Liver (tissue), 9 donors: ENCODE data around the gene ELOA. TPM values are rescaled to one million over a fixed set of nuclear protein-coding genes. Genes with fewer than 3 reads are reported as not detected.

ENCODE experiments used
- DNase-seq: peaks from one replicate; pipeline ENCODE4 v3.0.0-alpha.2; 2017; ENCODE audit warnings: low spot score
- H3K27ac ChIP-seq, 2 donors: one replicate each; pipeline ENCODE4 v1.7.0; 2013; ENCODE audit warnings: inconsistent platforms in 2 of 2, low read length in 2 of 2, control low read depth in 1 of 2, low read depth in 1 of 2, mild to moderate bottlenecking in 1 of 2
- H3K27me3 ChIP-seq, 4 donors: one replicate each; pipeline versions ENCODE4 v1.6.1 to v1.7.0; 2013; ENCODE audit warnings: low read length in 3 of 4, inconsistent platforms in 1 of 4, mild to moderate bottlenecking in 1 of 4, moderate library complexity in 1 of 4; ENCODE audit not compliant: control insufficient read depth in 4 of 4, insufficient read depth in 4 of 4
- H3K36me3 ChIP-seq, 4 donors: one replicate each; pipeline versions ENCODE4 v1.6.1 to v1.7.0; 2013; ENCODE audit warnings: low read length in 3 of 4, mild to moderate bottlenecking in 3 of 4, low read depth in 1 of 4, moderate library complexity in 1 of 4; ENCODE audit not compliant: control insufficient read depth in 4 of 4, insufficient read depth in 3 of 4
- H3K4me1 ChIP-seq, 4 donors: one replicate each; pipeline versions ENCODE4 v1.6.1 to v1.7.0; 2013; ENCODE audit warnings: low read length in 3 of 4, mild to moderate bottlenecking in 3 of 4, moderate library complexity in 1 of 4; ENCODE audit not compliant: control insufficient read depth in 4 of 4, insufficient read depth in 4 of 4
- H3K4me3 ChIP-seq, 3 donors: one replicate each; pipeline versions ENCODE4 v1.6.1 to v1.7.0; 2013; ENCODE audit warnings: low read length in 3 of 3, control low read depth in 1 of 3, low read depth in 1 of 3, mild to moderate bottlenecking in 1 of 3
- H3K9ac ChIP-seq, 2 donors: one replicate each; pipeline ENCODE4 v1.7.0; 2013; ENCODE audit warnings: low read length in 2 of 2, mild to moderate bottlenecking in 2 of 2, moderate library complexity in 2 of 2, control low read depth in 1 of 2, low read depth in 1 of 2
- H3K9me3 ChIP-seq, 4 donors: one replicate each; pipeline versions ENCODE4 v1.6.1 to v1.7.0; 2013; ENCODE audit warnings: low read length in 3 of 4; ENCODE audit not compliant: control insufficient read depth in 4 of 4
- EGR1 ChIP-seq, 2 donors: IDR thresholded peaks; 2 replicates each; pipeline ENCODE4 v1.6.1; 2016 to 2018; ENCODE audit warnings: antibody characterized with exemption in 2 of 2, low read depth in 2 of 2
- FOXA1 ChIP-seq: IDR thresholded peaks from 2 replicates; pipeline ENCODE4 v1.6.1; 2016; ENCODE audit warnings: antibody characterized with exemption
- FOXA2 ChIP-seq: IDR thresholded peaks from 2 replicates; pipeline ENCODE4 v1.6.1; 2016; ENCODE audit warnings: antibody characterized with exemption
- GABPA ChIP-seq, 2 donors: IDR thresholded peaks in 1 of 2; conservative IDR thresholded peaks in 1 of 2; 2 replicates each; pipeline ENCODE4 v1.6.1; 2016; ENCODE audit warnings: antibody characterized with exemption in 2 of 2, mild to moderate bottlenecking in 1 of 2, moderate library complexity in 1 of 2
- HNF4A ChIP-seq, 2 donors: conservative IDR thresholded peaks; 2 replicates each; pipeline ENCODE4 v1.6.1; 2016; ENCODE audit warnings: antibody characterized with exemption in 2 of 2, mild to moderate bottlenecking in 2 of 2
- HNF4G ChIP-seq: IDR thresholded peaks from 2 replicates; pipeline ENCODE4 v1.6.1; 2016; ENCODE audit warnings: antibody characterized with exemption
- JUND ChIP-seq, 2 donors: IDR thresholded peaks; 2 replicates each; pipeline ENCODE4 v1.6.1; 2016; ENCODE audit warnings: antibody characterized with exemption in 2 of 2
- NR2F2 ChIP-seq: IDR thresholded peaks from 2 replicates; pipeline ENCODE4 v1.6.1; 2016; ENCODE audit warnings: antibody characterized with exemption
- RAD21 ChIP-seq, 2 donors: IDR thresholded peaks; 2 replicates each; pipeline ENCODE4 v1.6.1; 2016; ENCODE audit warnings: antibody characterized with exemption in 2 of 2, mild to moderate bottlenecking in 2 of 2
- RXRA ChIP-seq, 2 donors: IDR thresholded peaks; 2 replicates each; pipeline ENCODE4 v1.6.1; 2017 to 2018; ENCODE audit warnings: antibody characterized with exemption in 2 of 2, mild to moderate bottlenecking in 1 of 2
- TAF1 ChIP-seq: conservative IDR thresholded peaks from 2 replicates; pipeline ENCODE4 v1.6.1; 2016; ENCODE audit warnings: antibody characterized with exemption, mild to moderate bottlenecking
- YY1 ChIP-seq: IDR thresholded peaks from 2 replicates; pipeline ENCODE4 v1.6.1; 2016; ENCODE audit warnings: antibody characterized with exemption, mild to moderate bottlenecking
- WGBS: extraction: QIAGEN DNeasy Blood & Tissue Kit; methylation state at CpG from one replicate; pipeline ENCODE4 v1.1.7; 2013; 5-methylcytosine and 5-hydroxymethylcytosine counted together
- polyA plus RNA-seq, 2 donors: library from polyadenylated mRNA; stranded (reverse) in 1 of 2; unstranded in 1 of 2; fragments of 200-250 nt in 1 of 2; fragments of >200 nt in 1 of 2; fragmentation: Nextera tagmentation in 1 of 2; extraction: Ambion mirVana in 1 of 2; gene quantifications; one replicate each; pipeline versions ENCODE4 v1.2.1 to v1.2.3, GENCODE V29; 2013 to 2015
- total RNA-seq, 2 donors: library from RNA; depleted of rRNA; stranded (reverse); fragments of >200 nt; gene quantifications; one replicate each; pipeline ENCODE4 v1.2.3, GENCODE V29; 2014
- TF ChIP-seq, protein P1 (sequence below): IDR thresholded peaks from 2 replicates; pipeline ENCODE4 v1.6.1; 2016; ENCODE audit warnings: antibody characterized with exemption, mild to moderate bottlenecking
- TF ChIP-seq, protein P2 (sequence below): IDR thresholded peaks from 2 replicates; pipeline ENCODE4 v1.6.1; 2016; ENCODE audit warnings: antibody characterized with exemption
- TF ChIP-seq, protein P3 (sequence below): IDR thresholded peaks from 2 replicates; pipeline ENCODE4 v1.6.1; 2016; ENCODE audit warnings: antibody characterized with exemption
- TF ChIP-seq, protein P4 (sequence below): fragments of 150-350 bp; IDR thresholded peaks from 2 replicates; pipeline ENCODE4 v1.5.1; 2017; ENCODE audit warnings: improper control_type of control experiment, low read depth, low read length; ENCODE audit not compliant: missing input control
- donor health status: healthy.
- donor health status: healthy.
- donor health status: healthy.
- donor health status: healthy.
- donor health status: healthy.

Gene ELOA
- total and polyA plus RNA-seq, 4 donors, result 11.1 to 34.9 (median 24.3) TPM

DNA sequence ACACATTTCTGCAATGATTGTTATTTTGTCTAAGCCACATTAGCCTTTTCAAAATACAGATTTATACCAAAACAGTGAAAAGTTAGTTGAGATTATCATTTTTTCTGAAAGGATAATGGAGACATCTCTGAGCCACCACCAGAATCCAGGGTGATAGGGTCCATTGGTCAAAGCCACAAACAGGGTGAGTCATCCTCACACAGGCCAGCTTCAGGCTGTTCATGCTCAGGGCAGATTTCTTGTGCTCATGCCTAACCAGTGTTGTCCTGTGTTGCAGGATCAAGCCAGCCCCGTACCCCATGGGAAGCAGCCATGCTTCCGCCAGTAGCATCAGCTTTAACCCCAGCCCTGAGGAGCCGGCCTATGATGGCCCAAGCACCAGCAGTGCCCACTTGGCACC, 13.4 kb downstream of the ELOA start:
- Histone ChIP-seq H3K36me3 (peaks cover 37 to 87% (median 83%) of the 10 kb centered on the region in 4 donors), H3K4me1 (peaks cover 0 to 3% (median 0%) of the 10 kb centered on the region in 4 donors), H3K27me3 (no peaks in the 10 kb centered on the region), H3K4me3 (no peak overlapping the region), H3K9ac (no peak overlapping the region), H3K9me3 (no peaks in the 10 kb centered on the region), H3K27ac (no peak overlapping the region)
- TF ChIP-seq GABPA (IDR thresholded peaks at IDR 0.05 in 1 of 2, conservative IDR thresholded peaks at IDR 0.05 in 1 of 2) (no peak), HNF4G (no peak), HNF4A (conservative IDR thresholded peaks at IDR 0.05) (no peak), FOXA2 (no peak), JUND (IDR thresholded peaks at IDR 0.05) (no peak), RAD21 (IDR thresholded peaks at IDR 0.05) (no peak), FOXA1 (no peak), EGR1 (IDR thresholded peaks at IDR 0.05; ENCODE audit: low read depth in 2 of 2) (no peak), RXRA (IDR thresholded peaks at IDR 0.05) (no peak), TAF1 (no peak), YY1 (no peak)
- TF ChIP-seq, protein P1, sequence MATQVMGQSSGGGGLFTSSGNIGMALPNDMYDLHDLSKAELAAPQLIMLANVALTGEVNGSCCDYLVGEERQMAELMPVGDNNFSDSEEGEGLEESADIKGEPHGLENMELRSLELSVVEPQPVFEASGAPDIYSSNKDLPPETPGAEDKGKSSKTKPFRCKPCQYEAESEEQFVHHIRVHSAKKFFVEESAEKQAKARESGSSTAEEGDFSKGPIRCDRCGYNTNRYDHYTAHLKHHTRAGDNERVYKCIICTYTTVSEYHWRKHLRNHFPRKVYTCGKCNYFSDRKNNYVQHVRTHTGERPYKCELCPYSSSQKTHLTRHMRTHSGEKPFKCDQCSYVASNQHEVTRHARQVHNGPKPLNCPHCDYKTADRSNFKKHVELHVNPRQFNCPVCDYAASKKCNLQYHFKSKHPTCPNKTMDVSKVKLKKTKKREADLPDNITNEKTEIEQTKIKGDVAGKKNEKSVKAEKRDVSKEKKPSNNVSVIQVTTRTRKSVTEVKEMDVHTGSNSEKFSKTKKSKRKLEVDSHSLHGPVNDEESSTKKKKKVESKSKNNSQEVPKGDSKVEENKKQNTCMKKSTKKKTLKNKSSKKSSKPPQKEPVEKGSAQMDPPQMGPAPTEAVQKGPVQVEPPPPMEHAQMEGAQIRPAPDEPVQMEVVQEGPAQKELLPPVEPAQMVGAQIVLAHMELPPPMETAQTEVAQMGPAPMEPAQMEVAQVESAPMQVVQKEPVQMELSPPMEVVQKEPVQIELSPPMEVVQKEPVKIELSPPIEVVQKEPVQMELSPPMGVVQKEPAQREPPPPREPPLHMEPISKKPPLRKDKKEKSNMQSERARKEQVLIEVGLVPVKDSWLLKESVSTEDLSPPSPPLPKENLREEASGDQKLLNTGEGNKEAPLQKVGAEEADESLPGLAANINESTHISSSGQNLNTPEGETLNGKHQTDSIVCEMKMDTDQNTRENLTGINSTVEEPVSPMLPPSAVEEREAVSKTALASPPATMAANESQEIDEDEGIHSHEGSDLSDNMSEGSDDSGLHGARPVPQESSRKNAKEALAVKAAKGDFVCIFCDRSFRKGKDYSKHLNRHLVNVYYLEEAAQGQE, result no peak
- TF ChIP-seq, protein P2, sequence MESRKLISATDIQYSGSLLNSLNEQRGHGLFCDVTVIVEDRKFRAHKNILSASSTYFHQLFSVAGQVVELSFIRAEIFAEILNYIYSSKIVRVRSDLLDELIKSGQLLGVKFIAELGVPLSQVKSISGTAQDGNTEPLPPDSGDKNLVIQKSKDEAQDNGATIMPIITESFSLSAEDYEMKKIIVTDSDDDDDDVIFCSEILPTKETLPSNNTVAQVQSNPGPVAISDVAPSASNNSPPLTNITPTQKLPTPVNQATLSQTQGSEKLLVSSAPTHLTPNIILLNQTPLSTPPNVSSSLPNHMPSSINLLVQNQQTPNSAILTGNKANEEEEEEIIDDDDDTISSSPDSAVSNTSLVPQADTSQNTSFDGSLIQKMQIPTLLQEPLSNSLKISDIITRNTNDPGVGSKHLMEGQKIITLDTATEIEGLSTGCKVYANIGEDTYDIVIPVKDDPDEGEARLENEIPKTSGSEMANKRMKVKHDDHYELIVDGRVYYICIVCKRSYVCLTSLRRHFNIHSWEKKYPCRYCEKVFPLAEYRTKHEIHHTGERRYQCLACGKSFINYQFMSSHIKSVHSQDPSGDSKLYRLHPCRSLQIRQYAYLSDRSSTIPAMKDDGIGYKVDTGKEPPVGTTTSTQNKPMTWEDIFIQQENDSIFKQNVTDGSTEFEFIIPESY, result no peak
- TF ChIP-seq, protein P3, sequence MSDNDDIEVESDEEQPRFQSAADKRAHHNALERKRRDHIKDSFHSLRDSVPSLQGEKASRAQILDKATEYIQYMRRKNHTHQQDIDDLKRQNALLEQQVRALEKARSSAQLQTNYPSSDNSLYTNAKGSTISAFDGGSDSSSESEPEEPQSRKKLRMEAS, result no peak
- TF ChIP-seq, protein P4, sequence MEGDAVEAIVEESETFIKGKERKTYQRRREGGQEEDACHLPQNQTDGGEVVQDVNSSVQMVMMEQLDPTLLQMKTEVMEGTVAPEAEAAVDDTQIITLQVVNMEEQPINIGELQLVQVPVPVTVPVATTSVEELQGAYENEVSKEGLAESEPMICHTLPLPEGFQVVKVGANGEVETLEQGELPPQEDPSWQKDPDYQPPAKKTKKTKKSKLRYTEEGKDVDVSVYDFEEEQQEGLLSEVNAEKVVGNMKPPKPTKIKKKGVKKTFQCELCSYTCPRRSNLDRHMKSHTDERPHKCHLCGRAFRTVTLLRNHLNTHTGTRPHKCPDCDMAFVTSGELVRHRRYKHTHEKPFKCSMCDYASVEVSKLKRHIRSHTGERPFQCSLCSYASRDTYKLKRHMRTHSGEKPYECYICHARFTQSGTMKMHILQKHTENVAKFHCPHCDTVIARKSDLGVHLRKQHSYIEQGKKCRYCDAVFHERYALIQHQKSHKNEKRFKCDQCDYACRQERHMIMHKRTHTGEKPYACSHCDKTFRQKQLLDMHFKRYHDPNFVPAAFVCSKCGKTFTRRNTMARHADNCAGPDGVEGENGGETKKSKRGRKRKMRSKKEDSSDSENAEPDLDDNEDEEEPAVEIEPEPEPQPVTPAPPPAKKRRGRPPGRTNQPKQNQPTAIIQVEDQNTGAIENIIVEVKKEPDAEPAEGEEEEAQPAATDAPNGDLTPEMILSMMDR, result no peak
- WGBS, result 93% methylated on average over 3 of the region's 3 CpGs
- DNase-seq, result no peak

DNA sequence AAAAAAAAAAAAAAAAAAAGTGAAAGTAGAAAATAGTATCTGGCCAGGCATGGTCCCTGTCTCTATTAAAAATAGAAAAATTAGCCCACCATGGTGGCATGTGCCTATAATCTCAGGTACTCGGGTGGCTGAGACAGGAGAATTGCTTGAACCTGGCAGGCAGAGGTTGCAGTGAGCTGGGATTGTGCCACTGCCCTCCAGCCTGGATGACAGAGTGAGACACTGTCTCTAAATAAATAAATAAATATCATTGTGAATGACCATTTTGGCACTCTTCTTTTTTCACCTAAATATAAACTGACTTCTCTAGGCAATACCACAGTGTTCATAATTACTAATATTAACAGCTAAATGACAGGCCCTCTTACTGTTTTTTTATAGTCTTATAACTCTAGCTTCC, 14.5 kb downstream of the ELOA start:
- no peak for DNase-seq
- TF ChIP-seq, protein P4, result no peak
- TF ChIP-seq YY1, result no peak
- TF ChIP-seq RXRA (IDR thresholded peaks at IDR 0.05), result no peak
- TF ChIP-seq HNF4G, result no peak
- TF ChIP-seq NR2F2, result no peak
- TF ChIP-seq, protein P1, result no peak
- Histone ChIP-seq H3K4me1 (peaks cover 2 to 9% (median 5%) of the 10 kb centered on the region in 4 donors), H3K36me3 (peaks cover 32 to 77% (median 74%) of the 10 kb centered on the region in 4 donors), H3K27ac (no peak overlapping the region), H3K27me3 (no peaks in the 10 kb centered on the region), H3K9ac (no peak overlapping the region), H3K4me3 (no peak overlapping the region), H3K9me3 (no peaks in the 10 kb centered on the region)
- 89% methylated on average over 1 of the region's 1 CpG for WGBS
